Bronchial epithelial cell (primary cell): Measurements from ENCODE around the gene SVIL. TPM values are rescaled to one million over a fixed set of nuclear protein-coding genes. Genes with fewer than 3 reads are reported as not detected.

ENCODE experiments used
- DNase-seq: peaks from one replicate; pipeline ENCODE4 v3.0.0-alpha.2; 2010; ENCODE audit warnings: low read depth
- FAIRE-seq: peaks from 2 replicates; lab custom pipeline; 2011; peaks lifted over from hg19 to GRCh38; lab: Jason Lieb, UNC
- H3K27me3 ChIP-seq: 2 replicates; pipeline ENCODE4 v1.5.1; 2011; ENCODE audit warnings: low read length; ENCODE audit not compliant: control insufficient read depth, insufficient read depth
- H3K36me3 ChIP-seq: 2 replicates; pipeline ENCODE4 v1.5.1; 2011; ENCODE audit warnings: low read length; ENCODE audit not compliant: control insufficient read depth, insufficient read depth
- H3K4me3 ChIP-seq: 2 replicates; pipeline ENCODE4 v1.5.1; 2011; ENCODE audit warnings: mild to moderate bottlenecking, low read depth, low read length, control low read depth
- CTCF ChIP-seq: IDR thresholded peaks from 2 replicates; pipeline ENCODE4 v1.5.1; 2011; ENCODE audit warnings: mild to moderate bottlenecking, moderate library complexity, low read length, control low read depth, inconsistent platforms; ENCODE audit not compliant: insufficient read depth, severe bottlenecking
- total RNA-seq: library from RNA; depleted of rRNA; stranded (reverse); fragments of >200 nt; gene quantifications from 2 replicates; pipeline ENCODE4 v1.2.1, GENCODE V29; 2014

The SVIL gene
- total RNA-seq, 1 donor from 2014 or later = 12.6 TPM

GRCh38 chr10:29546773-29547313 is 87.9 kb downstream of the SVIL start:
- no peak for DNase-seq
- no peak for FAIRE-seq
- Histone ChIP-seq H3K27me3 (no peaks in the 10 kb centered on the region), H3K36me3 (peaks cover 4% of the 10 kb centered on the region), H3K4me3 (no peak overlapping the region)
- no peak for TF ChIP-seq CTCF

GRCh38 chr10:29545122-29545521 is 89.6 kb downstream of the SVIL start:
- FAIRE-seq (no peak), DNase-seq (no peak)
- Histone ChIP-seq H3K4me3 (no peak overlapping the region), H3K27me3 (no peaks in the 10 kb centered on the region), H3K36me3 (no peaks in the 10 kb centered on the region)
- no peak for TF ChIP-seq CTCF

- Histone ChIP-seq H3K4me3 (no peak overlapping the region), H3K27me3 (no peaks in the 10 kb centered on the region), H3K36me3 (no peaks in the 10 kb centered on the region)
- FAIRE-seq (no peak), DNase-seq (no peak)
- TF ChIP-seq CTCF = no peak
These were observed 91.1 kb downstream of the SVIL start for GRCh38 chr10:29543715-29544114.

GRCh38 chr10:29542723-29543122 is 92.0 kb downstream of the SVIL start:
- H3K36me3 ChIP-seq = no peaks in the 10 kb centered on the region
- TF ChIP-seq CTCF = no peak
- H3K4me3 ChIP-seq = no peak overlapping the region
- no peak for DNase-seq
- no peaks in the 10 kb centered on the region for H3K27me3 ChIP-seq
- no peak for FAIRE-seq

GRCh38 chr10:29541422-29542210 is 93.2 kb downstream of the SVIL start:
- no peak for FAIRE-seq
- TF ChIP-seq CTCF = no peak

More at GRCh38 chr10:29541422-29542210, 93.2 kb downstream of the SVIL start:
- Histone ChIP-seq H3K27me3 (no peaks in the 10 kb centered on the region), H3K4me3 (no peak overlapping the region), H3K36me3 (no peaks in the 10 kb centered on the region)
- no peak for DNase-seq
